ENCODE measurements around the gene SLC7A1. TPM values are rescaled to one million over a fixed set of nuclear protein-coding genes. Genes with fewer than 3 reads are reported as not detected.

The SLC7A1 gene
- total RNA-seq, 3 donors from 2014 or later (not counting 1 experiment from before 2014, with no cell fraction given) = 8.7 to 12.6 (median 10.2) TPM

GRCh38 chr13:29563941-29564340 is 31.5 kb downstream of the SLC7A1 start:
- no peak overlapping the region for H3K27ac ChIP-seq (ENCODE audit: low read length)
- Mint-ChIP-seq H3K4me3 (no peak overlapping the region), H3K4me1 (peaks cover 0 to 29% of the 10 kb centered on the region in 2 donors)

GRCh38 chr13:29562786-29563438 is 32.6 kb downstream of the SLC7A1 start:
- 97% methylated on average over 5 of the region's 7 CpGs for WGBS (ENCODE audit: insufficient coverage)
- H3K27me3 ChIP-seq (ENCODE audit: control insufficient read depth, insufficient read depth, low read length) = no peaks in the 10 kb centered on the region
- H3K36me3 ChIP-seq (ENCODE audit: control insufficient read depth, insufficient read depth, low read length) = no peaks in the 10 kb centered on the region
- H3K4me1 ChIP-seq (ENCODE audit: control insufficient read depth, insufficient read depth, low read length) = no peaks in the 10 kb centered on the region
- no peaks in the 10 kb centered on the region for H3K27me3 Mint-ChIP-seq (ENCODE audit: low read depth in 2 of 2)
- peaks cover 0 to 24% of the 10 kb centered on the region in 2 donors for H3K4me1 Mint-ChIP-seq
- no peak overlapping the region for H3K4me3 Mint-ChIP-seq
- H3K27ac ChIP-seq (ENCODE audit: low read length) = no peak overlapping the region
- no peaks in the 10 kb centered on the region for H3K9me3 Mint-ChIP-seq
- DNase-seq = no peak
- no peaks in the 10 kb centered on the region for H3K9me3 ChIP-seq (ENCODE audit: control insufficient read depth, insufficient read depth, low read length)
- intact Hi-C loops (cut with micrococcal nuclease) = no loop called here
- no peaks in the 10 kb centered on the region for H3K36me3 Mint-ChIP-seq
- ATAC-seq = no peak
- no peak overlapping the region for H3K27ac Mint-ChIP-seq
- no peak overlapping the region for H3K4me3 ChIP-seq (ENCODE audit: low read length)
- no peak for TF ChIP-seq CTCF (IDR thresholded peaks at IDR 0.05)

More at GRCh38 chr13:29563941-29564340, 31.5 kb downstream of the SLC7A1 start:
- ATAC-seq (no peak), DNase-seq (no peak)
- no peak for TF ChIP-seq CTCF (IDR thresholded peaks at IDR 0.05)
- H3K36me3 ChIP-seq (ENCODE audit: control insufficient read depth, insufficient read depth, low read length) = no peaks in the 10 kb centered on the region
- H3K4me1 ChIP-seq (ENCODE audit: control insufficient read depth, insufficient read depth, low read length) = no peaks in the 10 kb centered on the region
- WGBS (ENCODE audit: insufficient coverage) = 86% methylated on average over 5 of the region's 6 CpGs
- no peaks in the 10 kb centered on the region for H3K27me3 ChIP-seq (ENCODE audit: control insufficient read depth, insufficient read depth, low read length)
- no peak overlapping the region for H3K4me3 ChIP-seq (ENCODE audit: low read length)
- intact Hi-C loops (cut with micrococcal nuclease) = no loop called here
- no peak overlapping the region for H3K27ac Mint-ChIP-seq
- H3K9me3 ChIP-seq (ENCODE audit: control insufficient read depth, insufficient read depth, low read length) = no peaks in the 10 kb centered on the region
- no peaks in the 10 kb centered on the region for H3K27me3 Mint-ChIP-seq (ENCODE audit: low read depth in 2 of 2)
- no peaks in the 10 kb centered on the region for H3K36me3 Mint-ChIP-seq
- H3K9me3 Mint-ChIP-seq = no peaks in the 10 kb centered on the region

GRCh38 chr13:29561918-29562317 is 33.6 kb downstream of the SLC7A1 start:
- Histone ChIP-seq H3K9me3 (ENCODE audit: control insufficient read depth, insufficient read depth, low read length) (no peaks in the 10 kb centered on the region), H3K4me3 (ENCODE audit: low read length) (no peak overlapping the region), H3K36me3 (ENCODE audit: control insufficient read depth, insufficient read depth, low read length) (no peaks in the 10 kb centered on the region), H3K27ac (ENCODE audit: low read length) (no peak overlapping the region), H3K4me1 (ENCODE audit: control insufficient read depth, insufficient read depth, low read length) (no peaks in the 10 kb centered on the region), H3K27me3 (ENCODE audit: control insufficient read depth, insufficient read depth, low read length) (no peaks in the 10 kb centered on the region)
- peaks cover 0 to 24% of the 10 kb centered on the region in 2 donors for H3K4me1 Mint-ChIP-seq
- TF ChIP-seq CTCF (IDR thresholded peaks at IDR 0.05) = no peak
- H3K4me3 Mint-ChIP-seq = no peak overlapping the region
- no peaks in the 10 kb centered on the region for H3K27me3 Mint-ChIP-seq (ENCODE audit: low read depth in 2 of 2)
- intact Hi-C loops (cut with micrococcal nuclease) = no loop called here
- 96% methylated on average over 6 of the region's 6 CpGs for WGBS (ENCODE audit: insufficient coverage)
- no peaks in the 10 kb centered on the region for H3K9me3 Mint-ChIP-seq
- DNase-seq = no peak
- no peak overlapping the region for H3K27ac Mint-ChIP-seq
- no peak for ATAC-seq
- no peaks in the 10 kb centered on the region for H3K36me3 Mint-ChIP-seq

GRCh38 chr13:29556742-29557141 is 38.7 kb downstream of the SLC7A1 start:
- intact Hi-C loops (cut with micrococcal nuclease) = no loop called here
- Histone ChIP-seq H3K4me3 (ENCODE audit: low read length) (no peak overlapping the region), H3K4me1 (ENCODE audit: control insufficient read depth, insufficient read depth, low read length) (no peaks in the 10 kb centered on the region), H3K9me3 (ENCODE audit: control insufficient read depth, insufficient read depth, low read length) (no peaks in the 10 kb centered on the region), H3K36me3 (ENCODE audit: control insufficient read depth, insufficient read depth, low read length) (peaks cover 7% of the 10 kb centered on the region), H3K27me3 (ENCODE audit: control insufficient read depth, insufficient read depth, low read length) (no peaks in the 10 kb centered on the region), H3K27ac (ENCODE audit: low read length) (no peak overlapping the region)
- TF ChIP-seq CTCF (IDR thresholded peaks at IDR 0.05) = no peak
- Mint-ChIP-seq H3K4me1 (no peaks in the 10 kb centered on the region), H3K9me3 (no peaks in the 10 kb centered on the region), H3K36me3 (no peaks in the 10 kb centered on the region), H3K27me3 (ENCODE audit: low read depth in 2 of 2) (no peaks in the 10 kb centered on the region), H3K27ac (no peak overlapping the region), H3K4me3 (no peak overlapping the region)
- ATAC-seq (no peak), DNase-seq (no peak)
- WGBS (ENCODE audit: insufficient coverage) = 97% methylated on average over 3 of the region's 3 CpGs
